Subcutaneous abdominal adipose tissue (tissue), 5 donors: ENCODE measurements around the gene DIP2B.
"Not testable (repeated sequence)": the region's sequence is repeated elsewhere in the genome, so short reads cannot be mapped to it uniquely, and the experiment has no call there.

ENCODE experiments used
- H3K27ac ChIP-seq: one replicate; pipeline ENCODE4 v1.7.0; 2013; ENCODE audit warnings: low read depth, mild to moderate bottlenecking, inconsistent platforms, low read length, moderate library complexity
- H3K27me3 ChIP-seq, 5 donors: one replicate each; pipeline ENCODE4 v1.7.0; 2013; ENCODE audit warnings: low read length in 5 of 5, inconsistent platforms in 1 of 5; ENCODE audit not compliant: control insufficient read depth in 5 of 5, insufficient read depth in 4 of 5
- H3K36me3 ChIP-seq, 5 donors: one replicate each; pipeline ENCODE4 v1.7.0; 2013; ENCODE audit warnings: low read length in 5 of 5; ENCODE audit not compliant: control insufficient read depth in 5 of 5, insufficient read depth in 5 of 5
- H3K4me1 ChIP-seq, 5 donors: one replicate each; pipeline ENCODE4 v1.7.0; 2013; ENCODE audit warnings: low read length in 5 of 5, mild to moderate bottlenecking in 3 of 5, moderate library complexity in 1 of 5; ENCODE audit not compliant: control insufficient read depth in 5 of 5, insufficient read depth in 5 of 5
- H3K4me3 ChIP-seq, 5 donors: one replicate each; pipeline ENCODE4 v1.7.0; 2013; ENCODE audit warnings: low read length in 5 of 5, low read depth in 1 of 5
- H3K9ac ChIP-seq, 5 donors: one replicate each; pipeline ENCODE4 v1.7.0; 2013; ENCODE audit warnings: low read length in 5 of 5, mild to moderate bottlenecking in 4 of 5, moderate library complexity in 3 of 5
- H3K9me3 ChIP-seq, 5 donors: one replicate each; pipeline ENCODE4 v1.7.0; 2013; ENCODE audit warnings: low read length in 5 of 5; ENCODE audit not compliant: control insufficient read depth in 5 of 5
- donor health status: healthy.
- donor health status: healthy.
- donor health status: healthy.
- donor health status: healthy.
- donor health status: healthy.

DIP2B gene

GRCh38 chr12:50530532-50530931, 25.7 kb downstream of the DIP2B start:
- no peak overlapping the region for H3K9ac ChIP-seq
- H3K27me3 ChIP-seq: no peaks in the 10 kb centered on the region
- H3K9me3 ChIP-seq: no peaks in the 10 kb centered on the region
- H3K4me3 ChIP-seq: no peak overlapping the region
- H3K4me1 ChIP-seq: peaks cover 0 to 12% (median 7%) of the 10 kb centered on the region in 5 donors
- no peaks in the 10 kb centered on the region for H3K36me3 ChIP-seq
- no peak overlapping the region for H3K27ac ChIP-seq

- Histone ChIP-seq H3K4me3 (no peak overlapping the region), H3K4me1 (peaks cover 0 to 10% (median 4%) of the 10 kb centered on the region in 5 donors), H3K9ac (no peak overlapping the region), H3K36me3 (no peaks in the 10 kb centered on the region), H3K9me3 (no peaks in the 10 kb centered on the region), H3K27me3 (no peaks in the 10 kb centered on the region), H3K27ac (peak overlapping the region; percentile 23)
Measured at GRCh38 chr12:50533203-50533584, 28.4 kb downstream of the DIP2B start.

DNA sequence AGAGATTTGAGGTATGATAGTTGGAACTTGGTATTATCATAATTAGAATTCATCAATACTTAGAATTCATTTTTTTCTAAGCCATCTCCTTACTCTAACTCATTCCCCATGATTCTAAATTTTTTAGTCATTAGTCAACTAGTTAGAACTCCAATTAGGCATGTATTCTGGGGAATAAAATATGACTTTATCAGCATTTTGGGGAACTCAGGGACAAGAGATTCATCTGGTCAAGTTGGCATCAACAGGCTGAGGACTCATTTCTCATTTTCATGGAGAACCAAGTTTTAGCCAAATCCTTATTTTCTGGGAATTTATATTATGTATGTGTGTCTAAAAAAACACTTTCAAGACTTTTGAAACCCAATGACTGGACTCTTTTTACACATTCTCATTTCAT, 29.2 kb downstream of the DIP2B start:
- Histone ChIP-seq H3K9ac (no peak overlapping the region), H3K36me3 (no peaks in the 10 kb centered on the region), H3K4me3 (no peak overlapping the region), H3K27ac (peak overlapping the region; percentile 23), H3K4me1 (peaks cover 0 to 10% (median 4%) of the 10 kb centered on the region in 5 donors), H3K9me3 (no peaks in the 10 kb centered on the region), H3K27me3 (no peaks in the 10 kb centered on the region)

- H3K9me3 ChIP-seq: no peaks in the 10 kb centered on the region
Measured at GRCh38 chr12:50536831-50537537, 32.2 kb downstream of the DIP2B start.

GRCh38 chr12:50537538-50537919, 32.7 kb downstream of the DIP2B start:
- no peak overlapping the region for H3K27ac ChIP-seq
- no peaks in the 10 kb centered on the region for H3K27me3 ChIP-seq
- no peak overlapping the region for H3K4me3 ChIP-seq
- H3K9me3 ChIP-seq: no peaks in the 10 kb centered on the region
- no peak overlapping the region for H3K9ac ChIP-seq
- H3K4me1 ChIP-seq: peaks cover 0 to 9% (median 4%) of the 10 kb centered on the region in 5 donors
- H3K36me3 ChIP-seq: no peaks in the 10 kb centered on the region

More at GRCh38 chr12:50536831-50537537, 32.2 kb downstream of the DIP2B start:
- H3K27me3 ChIP-seq: no peaks in the 10 kb centered on the region
- no peaks in the 10 kb centered on the region for H3K36me3 ChIP-seq
- no peak overlapping the region for H3K9ac ChIP-seq
- peaks cover 0 to 10% (median 4%) of the 10 kb centered on the region in 5 donors for H3K4me1 ChIP-seq
- H3K4me3 ChIP-seq: no peak overlapping the region
- H3K27ac ChIP-seq: no peak overlapping the region

GRCh38 chr12:50538182-50538581, 33.4 kb downstream of the DIP2B start:
- Histone ChIP-seq H3K4me3 (no peak overlapping the region), H3K27me3 (no peaks in the 10 kb centered on the region), H3K27ac (no peak overlapping the region), H3K9me3 (no peaks in the 10 kb centered on the region), H3K36me3 (no peaks in the 10 kb centered on the region), H3K9ac (peak overlapping the region in 1 of 5 donors; percentile 30), H3K4me1 (peaks cover 0 to 7% (median 0%) of the 10 kb centered on the region in 5 donors)

DNA sequence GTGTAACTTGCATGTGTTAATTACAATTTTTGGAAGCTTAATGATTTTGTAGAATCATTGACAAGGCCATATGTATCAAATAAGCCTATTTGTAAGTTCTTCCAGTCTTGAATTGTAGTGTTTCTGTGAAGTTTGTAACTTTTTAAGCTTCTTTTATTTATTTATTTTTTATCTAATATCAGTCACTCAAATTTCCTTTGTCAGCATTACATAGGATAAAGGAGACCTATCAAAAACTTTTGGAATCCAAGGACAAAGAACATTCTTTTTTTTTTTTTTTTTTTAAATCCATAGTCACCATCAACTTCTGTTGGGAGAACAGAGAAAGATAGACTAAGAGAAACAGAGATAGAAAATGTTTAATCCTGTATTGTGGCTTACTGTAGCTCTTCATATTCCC, 36.4 kb downstream of the DIP2B start:
- Histone ChIP-seq H3K27ac (no peak overlapping the region), H3K4me1 (peaks cover 0 to 3% (median 0%) of the 10 kb centered on the region in 5 donors), H3K9ac (no peak overlapping the region), H3K9me3 (no peaks in the 10 kb centered on the region), H3K4me3 (no peak overlapping the region), H3K36me3 (no peaks in the 10 kb centered on the region), H3K27me3 (no peaks in the 10 kb centered on the region)

DNA sequence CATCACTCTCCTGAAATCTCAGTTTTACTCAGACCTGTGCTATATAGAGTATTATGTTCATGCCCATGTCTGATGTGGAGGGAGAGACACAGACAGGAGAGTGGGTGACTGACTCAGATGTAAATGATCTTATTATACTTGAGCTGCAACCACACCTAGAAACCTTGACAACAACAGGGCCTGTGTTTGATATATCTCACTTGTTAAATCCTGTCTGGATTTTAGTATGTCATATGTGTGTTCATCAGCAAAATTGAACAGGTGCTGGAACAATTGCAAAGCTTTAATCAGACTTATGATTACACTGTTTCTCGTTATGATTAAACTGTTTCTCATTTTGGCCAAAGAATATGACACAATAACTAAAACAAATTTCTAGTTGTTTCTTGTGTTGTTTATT, 37.7 kb downstream of the DIP2B start:
- H3K27ac ChIP-seq: no peak overlapping the region
- no peak overlapping the region for H3K9ac ChIP-seq
- H3K9me3 ChIP-seq: no peaks in the 10 kb centered on the region
- no peaks in the 10 kb centered on the region for H3K36me3 ChIP-seq
- no peaks in the 10 kb centered on the region for H3K27me3 ChIP-seq
- H3K4me3 ChIP-seq: no peak overlapping the region
- peaks cover 0 to 3% (median 0%) of the 10 kb centered on the region in 5 donors for H3K4me1 ChIP-seq

GRCh38 chr12:50543188-50543587, 38.4 kb downstream of the DIP2B start:
- not testable (repeated sequence) for H3K4me1 ChIP-seq, H3K9ac ChIP-seq, H3K27me3 ChIP-seq, H3K36me3 ChIP-seq, H3K4me3 ChIP-seq, H3K27ac ChIP-seq, H3K9me3 ChIP-seq

- H3K27me3 ChIP-seq: no peaks in the 10 kb centered on the region
- peaks cover 0 to 4% (median under 1%) of the 10 kb centered on the region in 5 donors for H3K4me1 ChIP-seq
- no peak overlapping the region for H3K27ac ChIP-seq
- H3K9me3 ChIP-seq: no peaks in the 10 kb centered on the region
- no peak overlapping the region for H3K4me3 ChIP-seq
- H3K36me3 ChIP-seq: no peaks in the 10 kb centered on the region
- no peak overlapping the region for H3K9ac ChIP-seq
Measured at GRCh38 chr12:50545213-50545612, 40.4 kb downstream of the DIP2B start.
